Omental fat pad (tissue), 4 donors: ENCODE data around the gene VAV3. TPM values are rescaled to one million over a fixed set of nuclear protein-coding genes. Genes with fewer than 3 reads are reported as not detected.

Experiments used
- ATAC-seq: fragments of 150-250 bp; one replicate; pipeline ENCODE4 v1.9.1; 2016; ENCODE audit warnings: mild to moderate bottlenecking, moderate library complexity; ENCODE audit not compliant: low FRiP score
- DNase-seq: peaks from one replicate; pipeline ENCODE4 v3.0.0-alpha.2; 2019; ENCODE audit warnings: low spot score
- CTCF ChIP-seq, 3 donors: fragments of 450-650 bp; IDR thresholded peaks; one replicate each; pipeline ENCODE4 v1.5.1; 2016 to 2017; ENCODE audit warnings: antibody characterized with exemption in 3 of 3, mild to moderate bottlenecking in 3 of 3, moderate library complexity in 2 of 3
- total RNA-seq, 4 donors: library from RNA; depleted of rRNA; stranded (reverse); fragments of >200 nt; gene quantifications; one replicate each; pipeline ENCODE4 v1.1.0, GENCODE V29; 2016

The VAV3 gene
- total RNA-seq, 4 donors from 2014 or later = 5.4 to 10.9 (median 10.2) TPM

- DNase-seq = no peak
- ATAC-seq = no peak
- no peak for TF ChIP-seq CTCF (IDR thresholded peaks at IDR 0.05)
Measured at GRCh38 chr1:107555578-107555977, 409.4 kb downstream of the VAV3 start.

- DNase-seq (no peak), ATAC-seq (no peak)
- TF ChIP-seq CTCF (IDR thresholded peaks at IDR 0.05) = no peak
Measured at GRCh38 chr1:107552781-107553180, 412.2 kb downstream of the VAV3 start.

- DNase-seq (no peak), ATAC-seq (no peak)
- no peak for TF ChIP-seq CTCF (IDR thresholded peaks at IDR 0.05)
Measured at GRCh38 chr1:107551456-107551855, 413.5 kb downstream of the VAV3 start.

- no peak for ATAC-seq
- no peak for TF ChIP-seq CTCF (IDR thresholded peaks at IDR 0.05)
Measured at GRCh38 chr1:107550358-107550757, 414.6 kb downstream of the VAV3 start.

GRCh38 chr1:107549152-107549810 is 415.7 kb downstream of the VAV3 start:
- ATAC-seq (no peak), DNase-seq (no peak)
- no peak for TF ChIP-seq CTCF (IDR thresholded peaks at IDR 0.05)

More at GRCh38 chr1:107550358-107550757, 414.6 kb downstream of the VAV3 start:
- DNase-seq = no peak

GRCh38 chr1:107548276-107548675 is 416.7 kb downstream of the VAV3 start:
- ATAC-seq (no peak), DNase-seq (no peak)
- TF ChIP-seq CTCF (IDR thresholded peaks at IDR 0.05) = no peak
